CD14-positive monocyte (primary cell): ENCODE measurements around the gene TESPA1. TPM values are rescaled to one million over a fixed set of nuclear protein-coding genes. Genes with fewer than 3 reads are reported as not detected.

Experiments
- DNase-seq, 3 donors: peaks; one replicate each; pipeline ENCODE4 v3.0.0-alpha.2; 2011 to 2022
- H2AFZ ChIP-seq: 2 replicates; pipeline ENCODE4 v1.6.0; 2012; ENCODE audit warnings: mild to moderate bottlenecking, low read depth, low read length, inconsistent platforms; ENCODE audit not compliant: insufficient read depth, poor library complexity, severe bottlenecking
- H3K27ac ChIP-seq, 2 donors: 1 replicate in 1 of 2; 2 replicates in 1 of 2; pipeline ENCODE4 v1.5.1; 2012 to 2013; ENCODE audit warnings: low read length in 2 of 2, control low read depth in 1 of 2, inconsistent platforms in 1 of 2, low read depth in 1 of 2, mild to moderate bottlenecking in 1 of 2
- H3K27me3 ChIP-seq, 2 donors: one replicate each; pipeline versions ENCODE4 v1.6.0 to v1.6.1; 2011 to 2013; ENCODE audit warnings: low read length in 2 of 2; ENCODE audit not compliant: control insufficient read depth in 2 of 2, insufficient read depth in 2 of 2
- H3K36me3 ChIP-seq, 2 donors: replicated peaks in 1 of 2; 1 replicate in 1 of 2; 2 replicates in 1 of 2; pipeline versions ENCODE4 v1.5.1 to v1.6.1; 2012 to 2013; ENCODE audit warnings: low read length in 2 of 2, control low read depth in 1 of 2, inconsistent platforms in 1 of 2, mild to moderate bottlenecking in 1 of 2; ENCODE audit not compliant: insufficient read depth in 2 of 2, control insufficient read depth in 1 of 2
- H3K4me1 ChIP-seq, 2 donors: 1 replicate in 1 of 2; 2 replicates in 1 of 2; pipeline versions ENCODE4 v1.5.1 to v1.6.1; 2012 to 2013; ENCODE audit warnings: low read length in 2 of 2, control low read depth in 1 of 2, inconsistent platforms in 1 of 2, mild to moderate bottlenecking in 1 of 2, moderate library complexity in 1 of 2; ENCODE audit not compliant: insufficient read depth in 2 of 2, control insufficient read depth in 1 of 2
- H3K4me2 ChIP-seq: replicated peaks from 2 replicates; pipeline ENCODE3; 2012; ENCODE audit warnings: low read length, moderate library complexity, mild to moderate bottlenecking; ENCODE audit not compliant: poor library complexity, severe bottlenecking; ENCODE audit errors: extremely low read depth
- H3K4me3 ChIP-seq, 3 experiments: fragments of 200-600 bp in 1 of 3; sonication (generic) in 1 of 3; replicated peaks in 1 of 3; 1 replicate in 2 of 3; 2 replicates in 1 of 3; pipeline ENCODE4 v1.5.1; 2011 to 2013; ENCODE audit warnings: low read length in 3 of 3, mild to moderate bottlenecking in 3 of 3, control low read depth in 2 of 3, low read depth in 2 of 3, inconsistent platforms in 1 of 3, moderate library complexity in 1 of 3
- H3K79me2 ChIP-seq: 2 replicates; pipeline ENCODE4 v1.6.0; 2012; ENCODE audit warnings: mild to moderate bottlenecking, control low read depth, inconsistent platforms, low read length, moderate library complexity; ENCODE audit not compliant: insufficient read depth
- H3K9ac ChIP-seq: 2 replicates; pipeline ENCODE4 v1.6.0; 2017; ENCODE audit warnings: low read length, mild to moderate bottlenecking; ENCODE audit not compliant: insufficient read depth, poor library complexity, severe bottlenecking
- H3K9me3 ChIP-seq, 2 donors: replicated peaks in 1 of 2; 1 replicate in 1 of 2; 2 replicates in 1 of 2; pipeline versions ENCODE4 v1.5.1 to v1.6.1; 2012 to 2013; ENCODE audit warnings: low read length in 2 of 2, control low read depth in 1 of 2; ENCODE audit not compliant: control insufficient read depth in 1 of 2, insufficient read depth in 1 of 2
- H4K20me1 ChIP-seq: 2 replicates; pipeline ENCODE4 v1.6.0; 2012; ENCODE audit warnings: mild to moderate bottlenecking, low read length, control low read depth, moderate library complexity; ENCODE audit not compliant: insufficient read depth
- H3K27ac Mint-ChIP-seq, 7 donors: one replicate each; pipeline ENCODE4 v1.8.0; 2020; ENCODE audit warnings: mild to moderate bottlenecking in 7 of 7, mixed read lengths in 7 of 7, moderate library complexity in 6 of 7, inconsistent platforms in 2 of 7
- H3K27me3 Mint-ChIP-seq, 3 donors: one replicate each; pipeline ENCODE4 v1.8.0; 2021 to 2022; ENCODE audit warnings: low read depth in 3 of 3, mild to moderate bottlenecking in 3 of 3, mixed read lengths in 3 of 3, moderate library complexity in 3 of 3, inconsistent platforms in 1 of 3
- H3K36me3 Mint-ChIP-seq, 2 donors: one replicate each; pipeline ENCODE4 v1.8.0; 2020; ENCODE audit warnings: mixed read lengths in 2 of 2, inconsistent platforms in 1 of 2, mild to moderate bottlenecking in 1 of 2
- H3K4me1 Mint-ChIP-seq: one replicate; pipeline ENCODE4 v1.8.0; 2020; ENCODE audit warnings: mild to moderate bottlenecking, mixed read lengths
- H3K4me3 Mint-ChIP-seq, 2 donors: one replicate each; pipeline ENCODE4 v1.8.0; 2020; ENCODE audit warnings: mild to moderate bottlenecking in 2 of 2, mixed read lengths in 2 of 2, moderate library complexity in 1 of 2
- H3K9me3 Mint-ChIP-seq, 7 donors: one replicate each; pipeline ENCODE4 v1.8.0; 2020 to 2022; ENCODE audit warnings: mixed read lengths in 7 of 7, mild to moderate bottlenecking in 6 of 7, moderate library complexity in 6 of 7, inconsistent platforms in 2 of 7
- CTCF ChIP-seq: fragments of 200-600 bp; IDR thresholded peaks from one replicate; pipeline ENCODE4 v1.8.0; 2022; ENCODE audit warnings: antibody characterized with exemption, mild to moderate bottlenecking
- WGBS: methylation state at CpG from one replicate; pipeline ENCODE4 v1.1.5; 2013; ENCODE audit warnings: missing lambda C conversion rate; ENCODE audit not compliant: insufficient coverage; 5-methylcytosine and 5-hydroxymethylcytosine counted together
- intact Hi-C, 2 donors: fragments of 100-400 bp; cut with micrococcal nuclease; formaldehyde crosslinking; loops; one replicate each; pipeline versions ENCODE4 v1.15.0 to v1.15.1; 2023
- polyA plus RNA-seq, 3 donors: library from polyadenylated mRNA; depleted of rRNA in 1 of 3; unstranded in 2 of 3; stranded (reverse) in 1 of 3; fragments of 300-500 nt in 2 of 3; fragments of >200 nt in 1 of 3; fragmentation: Illumina TruSeq in 2 of 3; gene quantifications; 1 replicate in 2 of 3; 2 replicates in 1 of 3; pipeline ENCODE4 v1.2.3, GENCODE V29; 2012 to 2021

TESPA1 gene
- polyA plus RNA-seq, 3 donors = 0.23 to 0.61 (median 0.37) TPM

- Histone ChIP-seq H3K9ac (no peak overlapping the region), H3K4me1 (peaks cover 5 to 7% of the 10 kb centered on the region in 2 donors), H4K20me1 (no peaks in the 10 kb centered on the region), H2AFZ (no peak overlapping the region), H3K36me3 (no peaks in the 10 kb centered on the region), H3K4me2 (no peak overlapping the region), H3K27ac (no peak overlapping the region), H3K9me3 (no peaks in the 10 kb centered on the region), H3K4me3 (no peak overlapping the region), H3K79me2 (no peaks in the 10 kb centered on the region), H3K27me3 (no peaks in the 10 kb centered on the region)
- no peak overlapping the region for H3K4me3 Mint-ChIP-seq
- no peak overlapping the region for H3K27ac Mint-ChIP-seq
- TF ChIP-seq CTCF = no peak
- H3K27me3 Mint-ChIP-seq = peaks cover 0 to 4% (median 0%) of the 10 kb centered on the region in 3 donors
- peaks cover 0 to 1% (median 0%) of the 10 kb centered on the region in 7 donors for H3K9me3 Mint-ChIP-seq
- intact Hi-C loops = no loop called here
- H3K36me3 Mint-ChIP-seq = no peaks in the 10 kb centered on the region
- WGBS = no CpG with 5 or more reads among the region's 3 CpGs
- H3K4me1 Mint-ChIP-seq = peaks cover under 1% of the 10 kb centered on the region
- no peak for DNase-seq
These were observed 42.9 kb downstream of the TESPA1 start for GRCh38 chr12:54941659-54942058.

- Mint-ChIP-seq H3K4me1 (peaks cover 9% of the 10 kb centered on the region), H3K36me3 (peaks cover 0 to 4% of the 10 kb centered on the region in 2 donors), H3K4me3 (no peak overlapping the region), H3K27me3 (peaks cover 0 to 4% (median 0%) of the 10 kb centered on the region in 3 donors), H3K9me3 (peaks cover 0 to 1% (median 0%) of the 10 kb centered on the region in 7 donors), H3K27ac (no peak overlapping the region)
- H3K4me2 ChIP-seq = no peak overlapping the region
- no peaks in the 10 kb centered on the region for H3K36me3 ChIP-seq
- no peaks in the 10 kb centered on the region for H3K9me3 ChIP-seq
- H2AFZ ChIP-seq = no peak overlapping the region
- no peak overlapping the region for H3K27ac ChIP-seq
- 93% methylated on average over 3 of the region's 6 CpGs for WGBS
- intact Hi-C loops = no loop called here
- peaks cover 8 to 13% of the 10 kb centered on the region in 2 donors for H3K4me1 ChIP-seq
- H3K9ac ChIP-seq = no peak overlapping the region
- no peaks in the 10 kb centered on the region for H3K27me3 ChIP-seq
- TF ChIP-seq CTCF = no peak
- no peak for DNase-seq
- H3K79me2 ChIP-seq = no peaks in the 10 kb centered on the region
- no peaks in the 10 kb centered on the region for H4K20me1 ChIP-seq
- no peak overlapping the region for H3K4me3 ChIP-seq
These were observed 43.7 kb downstream of the TESPA1 start for GRCh38 chr12:54940727-54941315.
